Sigmoid colon (tissue), 7 donors: ENCODE results near the gene SNAP47. TPM values are rescaled to one million over a fixed set of nuclear protein-coding genes. Genes with fewer than 3 reads are reported as not detected.
A peak's percentile ranks its signal among the peaks of the same experiment; 100 is the strongest.

ENCODE experiments used
- DNase-seq: peaks from one replicate; pipeline ENCODE4 v3.0.0-alpha.2; 2019
- H3K27ac ChIP-seq, 4 donors: fragments of 200-600 bp; sonication (generic); one replicate each; pipeline ENCODE4 v1.5.1; 2016 to 2019; ENCODE audit warnings: mild to moderate bottlenecking in 1 of 4
- H3K27me3 ChIP-seq, 3 donors: fragments of 200-600 bp; sonication (generic); one replicate each; pipeline ENCODE4 v1.5.1; 2019; ENCODE audit warnings: mild to moderate bottlenecking in 1 of 3
- H3K36me3 ChIP-seq, 4 donors: fragments of 200-600 bp; sonication (generic); one replicate each; pipeline ENCODE4 v1.5.1; 2016 to 2019
- H3K4me1 ChIP-seq, 4 donors: fragments of 200-600 bp; sonication (generic); one replicate each; pipeline ENCODE4 v1.5.1; 2017 to 2019
- H3K4me3 ChIP-seq, 4 donors: fragments of 200-600 bp; sonication (generic); one replicate each; pipeline ENCODE4 v1.5.1; 2017 to 2019; ENCODE audit warnings: mild to moderate bottlenecking in 2 of 4, moderate library complexity in 1 of 4
- H3K9me3 ChIP-seq, 4 donors: fragments of 200-600 bp in 3 of 4; sonication (generic) in 3 of 4; one replicate each; pipeline versions ENCODE4 v1.5.1 to v1.6.1; 2013 to 2019
- EP300 ChIP-seq, 4 donors: sonication (generic); formaldehyde crosslinking; IDR thresholded peaks; one replicate each; pipeline ENCODE4 v1.6.1; 2017; ENCODE audit warnings: antibody characterized with exemption in 4 of 4
- POLR2A ChIP-seq, 2 donors: fragments of 450-650 bp; IDR thresholded peaks; one replicate each; pipeline ENCODE4 v1.6.1; 2016; ENCODE audit warnings: antibody characterized with exemption in 2 of 2, mild to moderate bottlenecking in 2 of 2, moderate library complexity in 2 of 2
- POLR2AphosphoS5 ChIP-seq, 4 donors: sonication (generic); formaldehyde crosslinking; IDR thresholded peaks; one replicate each; pipeline ENCODE4 v1.6.1; 2017; ENCODE audit warnings: antibody characterized with exemption in 4 of 4
- WGBS, 2 donors: extraction: QIAGEN DNeasy Blood & Tissue Kit; methylation state at CpG; one replicate each; pipeline ENCODE4 v1.1.7; 2013; 5-methylcytosine and 5-hydroxymethylcytosine counted together
- intact Hi-C: fragments of 100-400 bp; cut with DNase I; formaldehyde crosslinking; loops from one replicate; pipeline ENCODE4 v1.15.1; 2023
- polyA plus RNA-seq, 3 donors: library from polyadenylated mRNA; stranded (reverse); fragments of 200-250 nt; gene quantifications; one replicate each; pipeline ENCODE4 v1.2.3, GENCODE V29; 2013
- total RNA-seq, 4 donors: library from RNA; depleted of rRNA; stranded (reverse); fragments of >200 nt; gene quantifications; one replicate each; pipeline ENCODE4 v1.1.0, GENCODE V29; 2016
- TF ChIP-seq, protein P1 (sequence below), 4 experiments: fragments of 450-650 bp in 3 of 4; fragments of 200-600 bp in 1 of 4; IDR thresholded peaks; one replicate each; pipeline ENCODE4 v1.5.1; 2016 to 2019; ENCODE audit warnings: antibody characterized with exemption in 4 of 4, mild to moderate bottlenecking in 3 of 4, moderate library complexity in 2 of 4
- donor health status: healthy with polysubstance abuse.
- donor health status: Bipolar disorder and iron deficiency.
- donor health status: healthy.

SNAP47 gene
- total and polyA plus RNA-seq, 7 donors: 13.8 to 51.6 (median 33.9) TPM

DNA sequence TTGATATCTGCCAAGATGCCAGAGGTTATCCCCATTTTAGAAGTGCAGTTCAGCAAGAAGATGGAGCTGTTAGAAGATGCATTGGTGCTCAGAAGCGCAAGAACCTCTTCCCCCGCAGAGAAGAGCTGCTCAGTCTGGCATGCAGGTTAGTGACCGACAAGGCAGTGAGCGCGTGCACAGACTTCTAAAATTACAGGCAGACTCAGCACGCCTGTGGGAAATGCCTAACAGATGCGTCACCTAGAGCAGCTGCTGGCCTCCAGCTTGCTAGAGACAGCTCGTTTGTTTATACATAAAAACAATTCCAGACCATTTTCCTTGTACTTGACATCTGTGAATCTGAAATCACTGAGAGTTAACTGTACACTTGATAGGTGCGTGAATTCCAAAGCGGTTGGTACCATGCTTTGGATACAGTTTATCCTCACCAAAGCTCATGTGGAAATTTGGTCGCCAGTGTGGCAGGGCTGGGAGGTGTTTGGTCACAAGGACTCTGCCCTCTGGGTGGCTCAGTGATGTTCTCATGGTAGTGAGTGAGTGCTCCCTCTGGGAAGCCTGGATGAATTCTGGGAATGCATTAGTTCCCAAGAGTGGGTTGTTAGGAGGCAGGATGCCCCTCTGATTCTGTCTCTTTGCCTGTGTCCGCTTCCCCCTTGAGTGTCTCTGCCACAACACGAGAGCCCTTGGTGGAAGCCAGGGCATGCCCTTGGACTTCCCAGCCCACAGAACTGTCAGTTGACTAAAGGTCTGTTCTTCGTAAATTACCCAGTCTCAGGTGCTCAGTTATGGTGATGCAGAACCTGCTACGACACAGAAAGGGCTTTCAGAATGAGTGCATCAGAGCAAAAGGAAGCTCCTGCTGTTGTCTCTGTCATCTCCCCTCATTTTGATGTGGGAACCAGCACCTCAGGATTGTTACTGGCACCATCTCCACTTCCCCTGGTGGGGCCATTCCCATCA lies 24.4 kb downstream of the SNAP47 start:
- peak; percentile 94 for DNase-seq
- no peaks in the 10 kb centered on the region for H3K9me3 ChIP-seq
- H3K36me3 ChIP-seq: peaks cover 0 to 14% (median 0%) of the 10 kb centered on the region in 4 donors
- H3K4me1 ChIP-seq: peaks cover 0 to 75% (median 67%) of the 10 kb centered on the region in 4 donors
- TF ChIP-seq POLR2AphosphoS5 (IDR thresholded peaks at IDR 0.05) (peak; percentile 57 to 92 (median 58)), EP300 (IDR thresholded peaks at IDR 0.05) (peak in 2 of 4 donors; percentile 14 to 95)
- TF ChIP-seq, protein P1, sequence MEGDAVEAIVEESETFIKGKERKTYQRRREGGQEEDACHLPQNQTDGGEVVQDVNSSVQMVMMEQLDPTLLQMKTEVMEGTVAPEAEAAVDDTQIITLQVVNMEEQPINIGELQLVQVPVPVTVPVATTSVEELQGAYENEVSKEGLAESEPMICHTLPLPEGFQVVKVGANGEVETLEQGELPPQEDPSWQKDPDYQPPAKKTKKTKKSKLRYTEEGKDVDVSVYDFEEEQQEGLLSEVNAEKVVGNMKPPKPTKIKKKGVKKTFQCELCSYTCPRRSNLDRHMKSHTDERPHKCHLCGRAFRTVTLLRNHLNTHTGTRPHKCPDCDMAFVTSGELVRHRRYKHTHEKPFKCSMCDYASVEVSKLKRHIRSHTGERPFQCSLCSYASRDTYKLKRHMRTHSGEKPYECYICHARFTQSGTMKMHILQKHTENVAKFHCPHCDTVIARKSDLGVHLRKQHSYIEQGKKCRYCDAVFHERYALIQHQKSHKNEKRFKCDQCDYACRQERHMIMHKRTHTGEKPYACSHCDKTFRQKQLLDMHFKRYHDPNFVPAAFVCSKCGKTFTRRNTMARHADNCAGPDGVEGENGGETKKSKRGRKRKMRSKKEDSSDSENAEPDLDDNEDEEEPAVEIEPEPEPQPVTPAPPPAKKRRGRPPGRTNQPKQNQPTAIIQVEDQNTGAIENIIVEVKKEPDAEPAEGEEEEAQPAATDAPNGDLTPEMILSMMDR (IDR thresholded peaks at IDR 0.05): no peak
- 82 to 87% methylated on average over 15 of the region's 15 CpGs for WGBS, 2 donors
- H3K27me3 ChIP-seq: no peaks in the 10 kb centered on the region
- H3K4me3 ChIP-seq: no peak overlapping the region
- H3K27ac ChIP-seq: peak overlapping the region; percentile 70 to 89 (median 82)
- intact Hi-C loops: loop anchor here (5.0 kb wide), 3 partner anchors 32 to 323 kb away; partner anchors contain the start of gene ARF1

DNA sequence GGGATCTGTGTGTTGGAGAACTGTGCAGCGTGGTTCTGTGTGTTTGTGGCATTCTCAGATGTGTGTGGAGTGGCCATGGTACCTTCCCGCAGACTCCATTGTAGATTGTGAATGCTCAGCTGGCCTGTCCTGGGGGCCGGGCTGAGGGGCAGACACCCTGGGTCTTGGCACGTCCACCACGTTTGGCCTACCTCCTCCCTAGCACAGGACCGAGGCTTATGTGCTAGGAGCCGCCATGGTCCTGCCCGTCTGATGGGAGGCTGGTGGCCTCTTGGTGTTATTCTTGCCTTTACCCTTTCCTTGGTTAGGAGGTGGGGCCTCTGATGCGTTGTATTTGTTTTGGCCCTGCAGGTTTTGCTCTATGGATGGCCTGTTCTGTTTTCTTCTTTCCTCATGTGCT lies 25.1 kb downstream of the SNAP47 start:
- H3K9me3 ChIP-seq: no peaks in the 10 kb centered on the region
- 92 to 93% methylated on average over 9 of the region's 9 CpGs for WGBS, 2 donors
- no peak for TF ChIP-seq EP300 (IDR thresholded peaks at IDR 0.05)
- no peak for TF ChIP-seq POLR2A (IDR thresholded peaks at IDR 0.05)
- TF ChIP-seq POLR2AphosphoS5 (IDR thresholded peaks at IDR 0.05): no peak
- TF ChIP-seq, protein P1 (IDR thresholded peaks at IDR 0.05): no peak
- no peak for DNase-seq
- H3K36me3 ChIP-seq: peaks cover 0 to 14% (median 0%) of the 10 kb centered on the region in 4 donors
- intact Hi-C loops: loop anchor here (5.0 kb wide), 3 partner anchors 33 to 322 kb away; partner anchors contain the start of gene ARF1
- peak overlapping the region; percentile 70 to 89 (median 82) for H3K27ac ChIP-seq
- no peak overlapping the region for H3K4me3 ChIP-seq
- H3K27me3 ChIP-seq: no peaks in the 10 kb centered on the region
- peaks cover 0 to 74% (median 67%) of the 10 kb centered on the region in 4 donors for H3K4me1 ChIP-seq

DNA sequence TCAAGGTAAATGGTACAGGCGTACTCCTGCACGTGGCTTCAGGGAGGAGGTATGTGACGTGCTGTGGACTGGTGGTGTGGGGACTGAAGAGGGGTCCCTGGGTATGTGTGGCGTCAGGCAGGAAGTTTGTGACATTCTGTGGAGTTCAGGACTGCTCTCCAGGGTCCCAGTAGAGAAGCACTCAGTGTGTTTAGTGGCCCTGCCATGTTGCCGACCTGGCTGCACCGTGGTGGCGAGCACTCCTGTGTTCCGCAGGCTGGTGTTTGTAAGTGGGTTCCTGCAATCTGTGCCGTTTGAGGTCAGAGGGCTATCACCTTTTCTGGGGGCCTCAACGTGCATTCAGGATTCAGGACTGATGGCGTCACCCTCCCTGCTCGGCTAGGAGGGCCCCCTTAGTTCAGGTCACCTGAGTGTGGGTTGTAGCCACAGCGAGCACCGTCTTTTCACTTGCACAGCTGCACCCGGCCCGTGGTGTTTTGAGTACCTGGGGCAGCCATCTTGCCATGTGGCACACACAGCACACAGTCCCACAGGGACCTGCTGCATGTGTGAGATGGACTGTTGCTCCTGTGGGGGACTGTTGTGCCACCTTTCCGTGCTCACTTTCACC lies 26.5 kb downstream of the SNAP47 start:
- Histone ChIP-seq H3K27ac (peak overlapping the region; percentile 54 to 89 (median 75)), H3K27me3 (no peaks in the 10 kb centered on the region), H3K4me1 (peaks cover 0 to 64% (median 57%) of the 10 kb centered on the region in 4 donors), H3K4me3 (no peak overlapping the region), H3K9me3 (no peaks in the 10 kb centered on the region), H3K36me3 (peaks cover 0 to 16% (median 0%) of the 10 kb centered on the region in 4 donors)
- DNase-seq: no peak
- TF ChIP-seq POLR2AphosphoS5 (IDR thresholded peaks at IDR 0.05) (no peak), POLR2A (IDR thresholded peaks at IDR 0.05) (no peak), EP300 (IDR thresholded peaks at IDR 0.05) (no peak)
- TF ChIP-seq, protein P1 (IDR thresholded peaks at IDR 0.05): no peak
- 88 to 90% methylated on average over 17 of the region's 17 CpGs for WGBS, 2 donors
- intact Hi-C loops: loop anchor here (1.0 to 5.0 kb wide), 4 partner anchors 34 to 321 kb away; partner anchors contain the start of gene ARF1

DNA sequence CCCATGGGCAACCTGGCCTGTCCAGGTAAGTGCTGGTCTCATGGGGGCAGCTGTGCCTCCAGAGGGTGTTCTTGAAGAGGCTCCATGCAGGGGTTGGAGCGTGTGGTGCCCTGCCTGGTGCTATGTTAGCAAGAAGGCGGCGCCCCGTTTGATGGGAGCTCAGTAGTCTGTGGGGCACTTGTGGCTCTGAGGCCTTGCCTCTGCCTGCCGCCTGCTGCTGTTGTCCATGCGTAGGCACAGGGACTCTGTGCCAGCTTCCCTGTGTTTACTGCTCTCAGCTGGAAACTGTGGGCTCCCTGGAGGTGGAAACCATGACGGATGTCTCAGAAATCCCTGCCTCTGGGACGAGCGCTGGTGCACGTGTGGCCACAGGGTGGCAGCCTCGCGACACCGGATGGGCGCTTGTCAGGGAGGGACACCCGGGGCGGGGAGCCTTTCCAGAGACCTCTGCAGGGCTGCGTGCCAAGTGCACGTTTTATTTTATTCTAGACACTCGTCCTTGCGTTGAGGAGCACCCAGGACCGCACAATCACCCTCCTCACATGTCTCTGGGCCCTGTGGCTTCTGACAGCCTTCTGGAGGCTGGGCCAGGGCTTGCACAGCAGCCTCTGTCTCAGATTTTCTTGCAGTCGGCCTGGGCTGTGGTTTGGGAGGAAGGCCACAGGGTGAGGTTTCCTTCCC lies 27.1 kb downstream of the SNAP47 start:
- WGBS, 2 donors: 18% methylated on average over 22 of the region's 22 CpGs
- Histone ChIP-seq H3K4me1 (peaks cover 0 to 59% (median 56%) of the 10 kb centered on the region in 4 donors), H3K36me3 (peaks cover 5 to 23% (median 5%) of the 10 kb centered on the region in 4 donors)

More for the DNA sequence above, 27.1 kb downstream of the SNAP47 start:
- intact Hi-C loops: loop anchor here (1.0 to 5.0 kb wide), 4 partner anchors 35 to 320 kb away; partner anchors contain the start of gene ARF1
- Histone ChIP-seq H3K27ac (peak overlapping the region; percentile 54 to 89 (median 75)), H3K9me3 (no peaks in the 10 kb centered on the region), H3K4me3 (no peak overlapping the region), H3K27me3 (no peaks in the 10 kb centered on the region)
- DNase-seq: peak; percentile 96
- TF ChIP-seq POLR2AphosphoS5 (IDR thresholded peaks at IDR 0.05): peak; percentile 53 to 85 (median 83)
- TF ChIP-seq EP300 (IDR thresholded peaks at IDR 0.05): no peak
- TF ChIP-seq POLR2A (IDR thresholded peaks at IDR 0.05): no peak
- TF ChIP-seq, protein P1 (IDR thresholded peaks at IDR 0.05): peak; percentile 77 to 94 (median 88)
